Activated CD8-positive, alpha-beta T cell treated with anti-CD3 and anti-CD28 coated beads for 36 hours (primary cell): ENCODE measurements around the gene CYTH1. TPM values are rescaled to one million over a fixed set of nuclear protein-coding genes. Genes with fewer than 3 reads are reported as not detected.
A peak's percentile ranks its signal among the peaks of the same experiment; 100 is the strongest.

ENCODE experiments used
- ATAC-seq: fragments of 200-7000 bp; cut with Tn5 transposase; one replicate; pipeline ENCODE4 v1.10.0; 2021; ENCODE audit warnings: mild to moderate bottlenecking, moderate library complexity
- CTCF ChIA-PET: fragments of 350-600 bp; sonication (Branson Sonifier 250); formaldehyde crosslinking; loops from one replicate; lab custom pipeline; 2021; ENCODE audit warnings: antibody characterized with exemption; lab: Charles Lee
- POLR2A ChIA-PET: fragments of 350-600 bp; sonication (Branson Sonifier 250); formaldehyde crosslinking; loops from one replicate; lab custom pipeline; 2021; ENCODE audit warnings: antibody characterized with exemption; lab: Charles Lee
- DNase-seq: peaks from one replicate; pipeline ENCODE4 v3.0.0-alpha.2; 2020
- H3K27ac Mint-ChIP-seq: one replicate; pipeline ENCODE4 v1.8.0; 2021; ENCODE audit warnings: mild to moderate bottlenecking, mixed read lengths
- H3K27me3 Mint-ChIP-seq: one replicate; pipeline ENCODE4 v1.8.0; 2021; ENCODE audit warnings: mixed read lengths
- H3K36me3 Mint-ChIP-seq: one replicate; pipeline ENCODE4 v1.8.0; 2021; ENCODE audit warnings: low read depth, mixed read lengths
- H3K4me1 Mint-ChIP-seq: one replicate; pipeline ENCODE4 v1.8.0; 2021; ENCODE audit warnings: low read depth, mixed read lengths
- H3K4me3 Mint-ChIP-seq: one replicate; pipeline ENCODE4 v1.8.0; 2021; ENCODE audit warnings: mild to moderate bottlenecking, moderate library complexity, mixed read lengths
- H3K9me3 Mint-ChIP-seq: one replicate; pipeline ENCODE4 v1.8.0; 2021; ENCODE audit warnings: mixed read lengths
- intact Hi-C: fragments of 100-400 bp; cut with micrococcal nuclease; formaldehyde crosslinking; loops from one replicate; pipeline ENCODE4 v1.10.0; 2022
- total RNA-seq, 2 experiments: library from RNA; stranded (reverse); gene quantifications; one replicate each; pipeline ENCODE4 v1.2.3, GENCODE V29; 2021
- TF ChIP-seq, protein P1 (sequence below): fragments of 200-600 bp; IDR thresholded peaks from one replicate; pipeline ENCODE4 v1.8.0; 2022; ENCODE audit warnings: antibody characterized with exemption, mild to moderate bottlenecking

CYTH1 gene
- total RNA-seq, 2 experiments from 2014 or later: 95.1 to 96.0 TPM

DNA sequence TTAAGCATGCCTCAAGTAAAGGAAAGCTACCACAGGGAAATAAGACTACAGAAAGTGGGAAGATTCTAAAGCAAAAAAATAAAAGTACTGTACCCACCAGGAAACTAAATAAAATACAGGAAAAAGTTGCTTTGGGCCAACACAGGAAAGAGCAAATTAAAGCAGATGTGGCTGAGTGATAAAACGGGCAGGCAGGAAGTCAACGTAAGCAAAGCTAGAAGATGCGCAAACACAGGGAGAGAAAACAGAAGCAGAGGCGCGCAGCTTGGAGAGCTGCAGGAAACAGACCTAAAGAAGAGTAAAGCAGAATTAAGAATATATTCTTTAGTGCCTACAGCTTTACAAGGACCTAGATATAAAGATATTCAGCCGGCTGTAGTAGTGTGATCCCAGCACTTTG lies 36.9 kb upstream of the CYTH1 start:
- DNase-seq (peak; percentile 59), ATAC-seq (peak; percentile 40)
- Mint-ChIP-seq H3K36me3 (peaks cover 79% of the 10 kb centered on the region), H3K4me1 (peaks cover 57% of the 10 kb centered on the region), H3K27me3 (no peaks in the 10 kb centered on the region), H3K4me3 (peak overlapping the region; percentile 4), H3K27ac (peak overlapping the region; percentile 90), H3K9me3 (no peaks in the 10 kb centered on the region)
- ChIA-PET POLR2A (interaction anchor here (0.7 to 4.2 kb wide), 10 partner anchors 9 to 84 kb away, joined by 3 to 18 read pairs (median 4); partner anchors contain the start of gene USP36), CTCF (interaction anchor here (0.8 to 2.1 kb wide), 7 partner anchors 10 to 110 kb away, joined by 3 to 9 read pairs (median 4); no protein-coding TSS in a partner anchor)
- intact Hi-C loops: loop anchor here (5.0 kb wide), 1 partner anchor 72 kb away; no protein-coding TSS in a partner anchor
- TF ChIP-seq, protein P1, sequence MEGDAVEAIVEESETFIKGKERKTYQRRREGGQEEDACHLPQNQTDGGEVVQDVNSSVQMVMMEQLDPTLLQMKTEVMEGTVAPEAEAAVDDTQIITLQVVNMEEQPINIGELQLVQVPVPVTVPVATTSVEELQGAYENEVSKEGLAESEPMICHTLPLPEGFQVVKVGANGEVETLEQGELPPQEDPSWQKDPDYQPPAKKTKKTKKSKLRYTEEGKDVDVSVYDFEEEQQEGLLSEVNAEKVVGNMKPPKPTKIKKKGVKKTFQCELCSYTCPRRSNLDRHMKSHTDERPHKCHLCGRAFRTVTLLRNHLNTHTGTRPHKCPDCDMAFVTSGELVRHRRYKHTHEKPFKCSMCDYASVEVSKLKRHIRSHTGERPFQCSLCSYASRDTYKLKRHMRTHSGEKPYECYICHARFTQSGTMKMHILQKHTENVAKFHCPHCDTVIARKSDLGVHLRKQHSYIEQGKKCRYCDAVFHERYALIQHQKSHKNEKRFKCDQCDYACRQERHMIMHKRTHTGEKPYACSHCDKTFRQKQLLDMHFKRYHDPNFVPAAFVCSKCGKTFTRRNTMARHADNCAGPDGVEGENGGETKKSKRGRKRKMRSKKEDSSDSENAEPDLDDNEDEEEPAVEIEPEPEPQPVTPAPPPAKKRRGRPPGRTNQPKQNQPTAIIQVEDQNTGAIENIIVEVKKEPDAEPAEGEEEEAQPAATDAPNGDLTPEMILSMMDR: no peak

DNA sequence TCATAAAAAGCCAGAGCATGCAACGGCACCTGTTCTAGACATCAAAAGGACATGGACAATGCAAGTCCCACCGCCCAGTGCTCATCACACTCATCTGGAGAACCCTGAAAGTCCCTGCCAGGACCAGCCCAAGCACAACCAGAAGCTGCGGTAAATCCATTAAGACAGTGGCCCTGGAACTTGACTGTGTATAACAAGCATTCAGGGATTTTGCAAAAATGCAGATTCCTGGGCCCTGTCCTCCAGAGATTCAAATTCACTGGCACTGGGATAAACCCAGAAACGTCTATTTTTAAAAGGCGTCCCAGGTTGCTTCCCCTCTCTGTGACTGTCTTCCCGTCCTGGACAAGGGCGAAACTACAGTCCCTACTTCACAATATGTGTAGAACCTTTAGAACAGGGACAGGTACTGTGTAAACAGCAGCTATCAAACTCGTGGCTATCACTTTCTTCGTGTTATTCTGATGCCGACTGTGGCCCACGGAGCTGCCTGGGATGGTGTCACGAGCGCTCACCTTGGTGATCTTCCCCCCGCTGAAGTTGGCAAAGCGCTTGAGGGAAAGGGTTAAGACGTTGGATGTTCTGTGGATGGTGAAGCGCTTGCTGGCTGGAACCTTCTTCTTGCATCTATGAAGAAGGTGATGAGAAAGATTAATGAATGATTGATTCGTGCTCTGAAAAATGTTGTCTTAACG lies 36.2 kb upstream of the CYTH1 start:
- Mint-ChIP-seq H3K4me3 (peak overlapping the region; percentile 4), H3K27ac (peak overlapping the region; percentile 90), H3K4me1 (peaks cover 57% of the 10 kb centered on the region), H3K36me3 (peaks cover 75% of the 10 kb centered on the region), H3K27me3 (no peaks in the 10 kb centered on the region), H3K9me3 (no peaks in the 10 kb centered on the region)
- POLR2A ChIA-PET: interaction anchor here (0.7 to 4.2 kb wide), 11 partner anchors 8 to 83 kb away, joined by 3 to 18 read pairs (median 3); partner anchors contain the start of gene USP36
- no peak for ATAC-seq
- TF ChIP-seq, protein P1: no peak
- no peak for DNase-seq
- intact Hi-C loops: loop anchor here (5.0 kb wide), 1 partner anchor 71 kb away; no protein-coding TSS in a partner anchor
- CTCF ChIA-PET: interaction anchor here (1.0 to 2.1 kb wide), 5 partner anchors 10 to 110 kb away, joined by 4 to 9 read pairs (median 5); no protein-coding TSS in a partner anchor

DNA sequence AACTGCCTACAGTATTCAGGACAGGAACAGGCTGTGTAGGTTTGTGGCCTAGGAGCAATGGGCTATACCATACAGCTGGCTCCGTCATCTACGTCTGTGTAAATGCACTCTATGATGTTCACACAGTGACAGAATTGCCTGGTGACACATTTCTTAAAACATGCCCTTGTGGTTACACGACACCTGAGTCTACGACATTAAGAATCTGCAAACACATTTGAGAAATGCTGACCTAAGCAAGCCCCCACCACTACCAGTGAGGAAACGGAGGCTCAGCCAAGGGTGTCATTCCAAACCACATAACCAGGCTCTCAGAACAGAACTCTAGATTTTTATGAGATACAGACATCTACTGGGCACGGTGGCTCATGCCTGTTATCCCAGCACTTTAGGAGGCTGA lies 35.0 kb upstream of the CYTH1 start:
- Mint-ChIP-seq H3K9me3 (no peaks in the 10 kb centered on the region), H3K27me3 (no peaks in the 10 kb centered on the region), H3K4me1 (peaks cover 54% of the 10 kb centered on the region), H3K4me3 (peak overlapping the region; percentile 3), H3K36me3 (peaks cover 73% of the 10 kb centered on the region), H3K27ac (peak overlapping the region; percentile 90)
- TF ChIP-seq, protein P1: no peak
- DNase-seq (peak; percentile 80), ATAC-seq (peak; percentile 92)
- intact Hi-C loops: loop anchor here (5.0 kb wide), 1 partner anchor 70 kb away; no protein-coding TSS in a partner anchor
- CTCF ChIA-PET: no interaction called here
- POLR2A ChIA-PET: interaction anchor here (1.1 to 2.0 kb wide), 3 partner anchors 9 to 32 kb away, joined by 3 to 5 read pairs (median 4); no protein-coding TSS in a partner anchor

DNA sequence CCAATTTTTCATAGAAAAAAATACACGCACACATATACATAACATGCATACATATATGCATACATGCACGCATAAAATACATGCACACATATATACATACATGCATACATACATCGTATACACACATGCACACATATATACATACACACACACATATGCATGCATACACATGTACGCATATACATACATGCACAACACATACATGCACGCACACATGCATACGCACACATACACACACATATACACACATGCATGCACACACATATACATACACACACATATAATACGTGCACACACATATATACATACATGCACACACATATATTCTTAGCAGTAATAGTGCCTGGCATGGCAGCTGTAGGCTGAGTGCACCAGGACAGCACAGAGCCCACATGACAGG lies 33.6 kb upstream of the CYTH1 start:
- Mint-ChIP-seq H3K27me3 (no peaks in the 10 kb centered on the region), H3K27ac (no peak overlapping the region), H3K4me1 (peaks cover 46% of the 10 kb centered on the region), H3K4me3 (no peak overlapping the region), H3K9me3 (no peaks in the 10 kb centered on the region), H3K36me3 (peaks cover 73% of the 10 kb centered on the region)
- DNase-seq: no peak
- CTCF ChIA-PET: no interaction called here
- TF ChIP-seq, protein P1: no peak
- no peak for ATAC-seq
- intact Hi-C loops: loop anchor here (5.0 kb wide), 1 partner anchor 68 kb away; no protein-coding TSS in a partner anchor
- POLR2A ChIA-PET: no interaction called here

DNA sequence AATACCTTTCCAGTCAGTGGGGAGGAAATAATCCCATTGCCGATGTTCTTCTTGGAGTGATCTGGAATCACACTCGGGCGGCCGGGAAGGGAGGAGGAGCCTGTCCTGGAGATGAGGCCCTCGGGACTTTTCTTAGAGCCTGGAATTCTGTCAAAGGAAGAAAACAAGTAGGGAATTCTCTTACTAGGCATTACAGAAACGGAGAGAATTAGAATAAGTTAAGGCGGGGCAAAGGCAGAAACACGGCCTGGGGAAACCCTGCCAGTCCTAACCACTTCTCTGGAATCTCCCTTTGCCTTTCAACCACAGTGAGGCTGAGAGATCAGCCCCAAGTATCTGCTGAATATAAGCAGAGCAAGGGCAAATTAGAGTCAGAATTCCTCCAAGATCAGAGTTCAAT lies 30.8 kb upstream of the CYTH1 start:
- Mint-ChIP-seq H3K4me3 (no peak overlapping the region), H3K9me3 (no peaks in the 10 kb centered on the region), H3K36me3 (peaks cover 58% of the 10 kb centered on the region), H3K27me3 (no peaks in the 10 kb centered on the region), H3K27ac (peak overlapping the region; percentile 70), H3K4me1 (peaks cover 21% of the 10 kb centered on the region)
- no peak for ATAC-seq
- DNase-seq: no peak
- POLR2A ChIA-PET: interaction anchor here (1.0 kb wide), 2 partner anchors 25 to 76 kb away, joined by 3 read pairs; no protein-coding TSS in a partner anchor
- CTCF ChIA-PET: no interaction called here
- TF ChIP-seq, protein P1: no peak
- intact Hi-C loops: no loop called here
